ENCODE data around the gene PTGR3. TPM values are rescaled to one million over a fixed set of nuclear protein-coding genes. Genes with fewer than 3 reads are reported as not detected.

Gene PTGR3
- total RNA-seq, 2 experiments from 2014 or later, result 23.0 to 23.3 TPM

DNA sequence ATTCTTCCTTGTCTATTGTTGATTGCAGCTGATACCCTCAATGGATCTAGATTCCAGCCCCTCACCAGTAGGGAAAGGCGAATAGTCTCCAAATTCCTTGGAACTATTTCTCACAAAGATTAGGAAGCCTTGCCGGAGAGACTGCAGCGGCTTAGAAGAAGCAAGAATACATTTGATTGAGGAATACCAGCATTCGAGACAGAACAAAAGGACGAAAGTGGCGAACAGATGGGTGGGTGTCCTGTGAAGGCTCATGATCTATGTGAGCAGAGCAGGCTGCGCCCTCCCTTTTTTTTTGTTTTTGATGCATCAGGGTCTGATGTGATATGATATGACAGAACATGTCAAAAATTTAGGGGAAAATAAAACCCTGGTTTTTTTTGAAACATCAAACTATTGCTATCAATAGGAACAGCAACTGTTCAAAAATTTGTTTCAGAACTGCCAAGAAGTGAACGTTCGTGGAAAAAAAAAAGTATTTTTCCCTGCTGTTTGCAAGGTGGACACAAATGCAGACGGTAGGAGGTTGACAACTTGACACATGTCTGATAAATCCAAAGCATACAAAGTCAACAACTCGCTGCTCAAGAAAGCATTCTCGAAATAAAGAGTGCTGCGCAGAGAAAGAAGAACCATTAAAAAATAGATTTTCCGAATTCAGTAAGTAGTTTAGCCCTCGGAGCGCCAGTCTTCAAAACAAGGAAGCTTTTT is 49.1 kb downstream of the PTGR3 start:
- POLR2A ChIA-PET, result no interaction called here

DNA sequence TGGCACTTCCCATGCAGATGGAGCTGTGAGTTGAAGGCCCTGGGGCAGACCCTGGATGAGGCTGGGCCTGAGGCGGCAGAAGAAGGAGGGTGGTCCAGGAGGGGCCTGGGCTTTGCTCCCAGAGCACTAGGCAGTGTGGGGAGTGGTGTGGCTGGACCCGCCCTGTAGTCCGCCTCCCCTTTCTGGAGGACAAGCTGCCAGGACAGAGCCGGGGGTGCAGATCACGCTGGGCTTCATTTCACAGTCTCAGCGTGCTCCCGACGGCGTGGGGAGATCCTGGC is 49.8 kb downstream of the PTGR3 start:
- ChIA-PET CTCF (no interaction called here), POLR2A (no interaction called here)

More for the DNA sequence above, 49.1 kb downstream of the PTGR3 start:
- CTCF ChIA-PET, result no interaction called here

Other genes with a start within 250 kb of the PTGR3 start
- gene TSHZ1, start 1.7 kb upstream of the PTGR3 start, total RNA-seq, result 10 to 100 TPM; 14.8 to 15.0 TPM
- not detected for gene SMIM21, start 218.6 kb upstream of the PTGR3 start, total RNA-seq

Measured in activated CD8-positive, alpha-beta memory T cell treated with anti-CD3 and anti-CD28 coated beads for 36 hours (primary cell).